Activated gamma-delta T cell treated with Interleukin-2 at 50 U/mL for 16 hours (primary cell): ENCODE measurements around the gene RING1.

ENCODE experiments used
- DNase-seq: peaks from one replicate; pipeline ENCODE4 v3.0.0-alpha.2; 2020

RING1 gene

DNA sequence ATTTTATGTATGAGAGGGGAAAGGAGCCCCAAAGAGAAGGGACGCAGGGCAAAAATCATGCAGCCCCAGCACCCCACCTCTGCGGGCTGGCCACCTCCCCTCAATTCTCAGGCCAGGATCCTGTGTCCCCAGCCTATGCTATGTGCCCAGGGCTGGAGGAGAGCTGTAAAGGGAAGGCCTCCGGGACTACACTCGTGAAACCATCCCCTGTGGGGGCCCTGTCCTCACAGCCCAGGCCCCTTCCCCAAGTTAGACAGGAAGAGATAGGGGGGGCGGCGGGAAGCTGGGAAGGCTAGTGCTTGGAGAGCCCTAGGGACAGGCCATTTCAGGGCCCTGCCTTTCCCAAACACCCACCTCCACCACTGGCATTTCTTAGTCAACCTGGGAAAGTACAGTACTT is 14.7 kb upstream of the RING1 start:
- no peak for DNase-seq

DNA sequence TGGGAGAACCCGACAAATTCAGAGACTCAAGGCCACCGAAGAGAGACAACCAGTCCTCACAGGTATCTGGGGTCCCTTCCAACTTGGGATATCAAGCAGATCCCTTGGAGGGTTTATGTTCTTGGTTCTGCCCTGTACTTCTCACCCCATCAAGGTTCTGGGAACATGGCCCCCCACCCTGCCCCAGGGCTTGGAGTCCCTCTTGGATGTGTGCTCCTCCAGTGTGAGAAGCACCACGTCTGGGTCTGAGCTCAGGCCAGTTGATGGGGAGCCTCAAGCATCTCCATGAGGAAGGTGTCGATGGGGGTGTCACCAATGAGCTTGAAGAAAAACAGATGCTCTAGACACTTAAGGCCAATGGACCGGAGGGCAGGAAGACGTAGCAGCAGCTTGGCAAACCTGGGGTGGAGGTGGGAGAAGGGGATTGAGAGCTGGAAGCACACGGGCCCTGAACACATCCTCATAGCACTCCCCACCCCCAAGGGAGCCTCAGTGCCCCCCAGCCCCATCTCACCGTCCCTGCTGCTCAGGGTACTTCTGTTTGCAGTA is 13.8 kb upstream of the RING1 start:
- DNase-seq: no peak

DNA sequence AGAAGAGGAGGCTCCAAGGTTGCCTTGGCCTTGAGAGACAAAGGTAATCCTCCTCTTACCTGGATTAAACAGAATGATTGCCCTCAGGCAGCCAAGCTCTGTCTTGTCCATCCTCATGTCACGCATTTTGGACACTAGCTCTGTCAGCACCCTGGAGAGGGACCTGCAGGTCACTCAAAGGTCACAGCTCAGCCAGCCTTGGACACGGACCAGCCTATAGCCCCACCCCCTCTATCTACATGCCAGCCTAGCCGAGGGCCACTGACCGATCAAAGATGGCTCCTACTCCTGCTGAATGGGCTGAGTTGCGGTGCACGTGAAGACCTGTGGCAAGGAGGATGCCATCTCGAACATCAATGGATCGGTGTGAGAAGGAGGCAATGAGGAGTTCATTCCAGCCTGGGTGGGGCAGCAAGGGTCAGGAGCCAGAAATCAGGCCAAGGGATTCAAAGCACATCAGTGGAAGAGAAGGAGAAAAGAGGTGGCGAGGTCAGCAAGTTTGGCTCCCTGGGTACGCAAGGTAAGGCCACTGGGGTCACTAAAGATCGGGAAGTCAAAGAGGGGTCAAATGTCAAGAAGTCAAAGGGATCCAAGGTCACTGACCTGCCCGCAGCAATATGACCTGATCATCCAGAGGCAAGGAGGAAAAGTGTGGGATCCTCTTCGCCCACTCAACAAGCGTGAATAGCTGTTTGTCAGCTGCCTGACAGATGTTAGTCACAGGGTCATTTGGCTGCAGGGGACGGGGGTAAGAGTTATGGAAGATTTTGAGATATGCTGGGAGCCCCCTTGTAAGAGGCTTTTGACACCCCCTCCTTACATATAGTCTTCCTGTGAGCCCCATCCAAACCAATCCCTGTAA is 12.8 kb upstream of the RING1 start:
- no peak for DNase-seq

DNA sequence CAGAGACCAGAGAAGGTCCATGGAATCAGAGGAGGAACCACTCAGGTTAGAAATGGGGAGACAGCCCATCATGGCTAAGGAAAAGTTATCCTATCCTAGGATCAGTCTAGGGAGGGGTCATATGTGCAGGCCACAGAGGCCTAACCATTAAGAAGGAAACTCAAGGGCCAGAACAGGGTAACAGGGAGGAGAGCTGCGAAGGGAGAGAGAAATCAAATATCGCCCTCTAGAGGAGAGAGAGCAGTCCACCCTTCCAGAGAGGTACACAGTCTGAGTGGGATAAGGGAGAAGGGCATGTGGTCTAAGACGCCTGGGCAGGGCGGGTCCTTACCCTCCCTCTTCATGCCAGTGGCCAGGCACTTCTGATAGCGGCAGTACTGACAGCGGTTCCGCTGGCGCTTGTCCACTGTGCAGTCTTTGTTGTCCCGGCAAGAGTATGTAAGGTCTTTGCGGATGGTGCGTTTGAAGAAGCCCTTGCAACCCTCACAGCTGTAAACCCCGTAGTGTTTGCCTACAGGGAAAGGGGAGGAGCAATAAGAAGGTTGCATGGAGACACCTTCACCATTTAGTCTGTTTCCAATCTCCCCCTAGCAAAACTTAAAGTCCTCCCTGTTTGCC is 10.8 kb upstream of the RING1 start:
- DNase-seq: peak; percentile 20

DNA sequence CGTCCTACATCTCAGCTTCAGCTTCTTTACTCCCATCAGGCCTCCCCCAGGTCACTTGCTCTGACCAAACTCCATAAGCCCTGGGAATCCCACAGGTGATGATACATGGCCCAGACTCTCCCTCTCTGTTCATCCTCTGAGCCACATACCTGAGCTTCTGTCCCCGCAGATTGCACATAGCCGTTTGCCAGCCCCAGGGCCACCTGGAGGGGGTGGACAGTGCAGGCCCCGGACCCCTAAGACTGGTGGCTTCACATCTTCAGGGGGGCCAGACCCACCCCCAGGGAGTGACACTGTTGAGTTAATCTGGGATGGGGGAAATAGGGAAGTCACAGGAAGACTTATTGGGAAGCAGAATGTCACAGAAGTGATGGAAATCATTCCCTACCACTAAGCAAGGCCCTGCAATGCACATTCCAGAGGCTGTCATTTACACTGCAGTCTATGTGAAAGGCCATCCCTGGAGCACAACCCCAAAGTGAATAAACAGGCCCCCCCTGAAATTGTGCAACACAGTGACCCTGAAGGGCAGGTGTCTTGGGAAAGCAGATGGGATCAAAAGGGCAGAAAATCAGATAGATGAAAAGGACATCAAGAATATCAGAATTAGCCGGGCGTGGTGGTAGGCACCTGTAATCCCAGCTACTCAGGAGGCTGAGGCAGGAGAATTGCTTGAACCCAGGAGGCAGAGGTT is 10.0 kb upstream of the RING1 start:
- DNase-seq: no peak

DNA sequence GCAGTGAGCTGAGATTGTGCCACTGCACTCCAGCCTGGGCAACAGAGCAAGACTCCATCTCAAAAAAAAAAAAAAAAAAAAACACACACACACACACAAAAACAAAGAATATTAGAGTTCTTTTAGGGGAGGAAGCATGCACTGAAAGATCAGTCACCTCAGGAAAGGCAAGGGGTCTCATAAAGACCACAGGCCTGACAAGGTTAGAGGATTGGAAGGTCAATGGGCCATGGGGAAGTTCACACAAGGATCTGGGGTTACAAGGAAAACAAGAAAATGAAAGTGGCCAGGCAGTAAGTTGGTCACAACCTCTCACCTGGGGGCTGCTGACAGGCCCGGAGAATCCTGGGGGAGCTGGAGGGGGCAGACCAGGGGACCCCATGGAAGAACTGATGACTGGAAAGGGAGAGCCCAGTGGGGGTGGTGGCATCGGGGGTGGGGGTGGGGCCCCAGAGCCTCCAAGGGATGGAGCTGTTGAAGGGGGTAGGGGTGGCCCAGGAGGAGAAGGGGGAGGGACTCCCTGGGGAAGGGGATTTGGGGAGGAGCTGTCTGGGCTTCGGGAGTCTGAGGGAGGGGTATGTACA is 9.4 kb upstream of the RING1 start:
- no peak for DNase-seq

DNA sequence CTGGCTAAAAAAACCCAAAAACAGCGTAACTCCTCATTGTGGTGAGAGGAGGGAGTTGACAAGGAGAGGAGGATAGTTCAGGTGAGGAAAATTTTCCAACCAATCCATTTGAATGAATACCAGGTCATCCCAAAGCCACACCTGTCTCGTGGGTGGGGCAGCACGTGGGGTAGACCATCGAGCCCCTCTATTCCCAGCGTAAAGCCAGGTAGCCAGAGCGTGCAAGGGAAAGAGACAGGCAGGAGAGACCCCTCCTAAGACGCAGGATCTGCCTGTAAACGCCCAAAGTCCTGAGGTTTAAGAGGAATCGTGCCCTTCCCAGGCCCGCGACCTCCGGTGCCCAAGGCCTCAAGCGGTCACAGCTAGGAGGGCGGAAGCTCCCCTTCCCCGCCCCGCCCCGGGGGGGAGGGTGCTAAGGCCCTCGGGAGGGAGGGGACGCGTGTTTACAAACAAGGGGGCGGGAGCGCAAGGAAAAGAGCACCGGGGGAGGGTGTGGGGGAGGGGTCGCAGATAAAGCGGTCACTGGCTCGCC is 8.5 kb upstream of the RING1 start:
- DNase-seq: peak; percentile 69

DNA sequence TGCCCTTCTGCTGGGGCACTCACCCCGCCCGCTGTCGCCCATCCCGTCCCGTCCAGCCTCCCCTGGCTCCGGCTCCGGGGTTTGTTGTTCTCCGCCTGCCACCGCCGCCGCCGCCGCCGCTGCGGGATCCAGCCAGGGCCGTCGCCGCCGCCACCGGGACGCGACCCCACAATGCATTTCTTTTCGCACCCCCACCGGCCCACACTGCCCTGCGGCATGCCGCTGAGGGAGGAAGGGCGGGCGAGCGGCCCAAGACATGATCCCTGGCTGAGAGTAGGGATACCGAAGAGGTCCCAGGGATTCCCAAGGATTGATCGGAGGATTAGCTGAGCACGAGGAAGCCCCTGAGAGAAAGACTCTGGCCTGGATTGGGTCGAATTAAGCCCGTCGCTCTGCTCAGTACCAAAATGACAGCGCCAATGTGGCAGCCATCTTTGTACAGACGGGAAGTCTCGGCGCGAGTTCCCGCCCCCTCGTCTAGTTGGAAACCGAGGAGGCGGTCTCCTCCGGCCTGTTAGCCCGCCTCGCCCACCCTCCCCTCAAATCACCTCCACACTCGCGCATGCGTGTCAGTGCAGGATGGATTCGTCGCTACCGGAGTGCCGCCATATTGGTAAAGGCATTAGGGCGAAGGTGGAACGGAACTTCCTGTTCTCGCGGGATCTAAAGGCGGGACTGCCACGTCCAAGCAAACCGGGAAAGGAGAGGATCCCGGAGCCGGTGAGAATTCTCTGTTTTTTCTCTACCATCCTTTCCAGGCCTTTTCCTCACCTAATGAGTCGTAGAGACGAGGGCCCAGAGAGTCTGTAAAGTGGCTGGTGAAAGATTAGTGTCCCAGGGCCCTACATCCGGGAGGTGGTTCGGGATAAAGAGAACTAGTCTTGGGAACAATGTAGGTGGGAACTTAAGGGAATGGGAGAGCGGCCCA is 7.8 kb upstream of the RING1 start, which contains the start of the genes RXRB and SLC39A7:
Gene RXRB, minus strand, starts transcription at position 447 of the 928 bp plus-strand sequence. Its CDS starts 189 bp downstream, at position 258.
Gene SLC39A7, plus strand, starts transcription at position 649 of the 928 bp plus-strand sequence. CDS start 379 bp downstream, outside the sequence.
- DNase-seq: peak; percentile 99

DNA sequence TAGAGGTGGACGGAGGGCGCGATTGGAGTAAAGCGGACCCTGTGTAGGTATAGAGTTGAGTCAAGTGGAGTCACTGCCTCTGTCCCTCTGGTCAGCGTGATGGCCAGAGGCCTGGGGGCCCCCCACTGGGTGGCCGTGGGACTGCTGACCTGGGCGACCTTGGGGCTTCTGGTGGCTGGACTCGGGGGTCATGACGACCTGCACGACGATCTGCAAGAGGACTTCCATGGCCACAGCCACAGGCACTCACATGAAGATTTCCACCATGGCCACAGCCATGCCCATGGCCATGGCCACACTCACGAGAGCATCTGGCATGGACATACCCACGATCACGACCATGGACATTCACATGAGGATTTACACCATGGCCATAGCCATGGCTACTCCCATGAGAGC is 7.2 kb upstream of the RING1 start:
- no peak for DNase-seq

DNA sequence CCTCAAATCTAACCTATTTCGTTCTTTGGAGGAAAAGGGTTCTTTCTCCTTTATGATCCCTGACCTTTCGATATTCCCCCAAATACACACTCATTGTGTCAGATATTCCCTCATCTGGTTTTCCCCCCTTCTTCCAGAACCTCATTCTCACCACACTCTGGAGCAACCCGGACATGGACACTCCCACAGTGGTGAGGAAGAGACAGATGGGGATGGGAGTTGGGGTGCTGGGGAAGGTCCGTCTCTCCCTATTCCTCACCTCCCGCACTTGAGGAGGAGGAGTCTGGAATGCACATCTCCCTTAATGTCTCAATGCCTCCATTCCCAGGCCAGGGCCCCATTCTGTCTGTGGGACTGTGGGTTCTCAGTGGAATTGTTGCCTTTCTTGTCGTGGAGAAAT is 6.4 kb upstream of the RING1 start:
- no peak for DNase-seq

DNA sequence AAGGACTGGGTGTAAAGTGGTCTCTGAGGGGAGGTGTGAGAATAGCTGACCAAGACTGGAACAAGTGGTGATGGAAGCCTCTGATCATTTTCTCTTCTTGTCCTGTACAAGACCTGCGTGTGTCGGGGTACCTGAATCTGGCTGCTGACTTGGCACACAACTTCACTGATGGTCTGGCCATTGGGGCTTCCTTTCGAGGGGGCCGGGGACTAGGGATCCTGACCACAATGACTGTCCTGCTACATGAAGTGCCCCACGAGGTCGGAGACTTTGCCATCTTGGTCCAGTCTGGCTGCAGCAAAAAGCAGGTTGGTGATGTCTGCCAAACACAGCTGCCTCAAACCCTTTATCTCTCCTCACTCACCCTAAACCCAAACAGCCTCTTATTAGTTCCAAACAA is 5.5 kb upstream of the RING1 start:
- DNase-seq: no peak

DNA sequence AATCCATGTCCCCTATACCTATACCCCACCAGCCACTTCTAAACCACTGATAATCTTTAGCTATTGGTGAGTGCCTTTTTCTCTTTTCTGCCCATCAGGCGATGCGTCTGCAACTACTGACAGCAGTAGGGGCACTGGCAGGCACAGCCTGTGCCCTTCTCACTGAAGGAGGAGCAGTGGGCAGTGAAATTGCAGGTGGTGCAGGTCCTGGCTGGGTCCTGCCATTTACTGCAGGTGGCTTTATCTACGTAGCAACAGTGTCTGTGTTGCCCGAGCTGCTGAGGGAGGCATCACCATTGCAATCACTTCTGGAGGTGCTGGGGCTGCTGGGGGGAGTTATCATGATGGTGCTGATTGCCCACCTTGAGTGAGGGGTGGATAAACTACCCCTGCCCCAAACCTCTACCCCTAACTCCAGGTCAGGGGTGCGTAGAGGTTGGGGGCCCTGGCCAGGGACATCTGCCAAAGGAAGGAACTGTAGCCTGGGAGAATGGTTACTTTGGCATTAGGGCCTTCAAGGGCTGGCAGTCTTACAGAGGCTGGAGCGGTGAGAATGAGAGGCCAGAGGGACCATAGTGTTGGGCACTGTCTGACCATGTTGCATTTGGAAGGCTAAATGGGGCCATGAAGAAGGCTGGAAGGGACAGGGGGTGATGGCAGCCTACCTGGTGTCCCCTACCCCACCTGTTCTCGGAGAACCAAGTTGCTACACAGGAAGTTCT is 4.7 kb upstream of the RING1 start:
- DNase-seq: no peak

DNA sequence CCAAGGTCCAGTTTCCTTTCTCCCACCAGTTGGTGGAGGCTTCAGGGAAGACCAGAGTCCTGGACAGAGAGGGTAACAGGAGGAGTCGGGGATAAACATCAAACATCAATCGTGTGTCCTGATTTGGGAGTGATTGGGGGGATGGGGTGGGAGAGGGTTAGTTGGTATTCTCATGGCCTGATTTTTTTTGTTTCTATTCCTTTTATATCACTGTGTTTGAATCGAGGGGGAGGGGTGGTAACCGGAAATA is 4.2 kb upstream of the RING1 start:
- no peak for DNase-seq

DNA sequence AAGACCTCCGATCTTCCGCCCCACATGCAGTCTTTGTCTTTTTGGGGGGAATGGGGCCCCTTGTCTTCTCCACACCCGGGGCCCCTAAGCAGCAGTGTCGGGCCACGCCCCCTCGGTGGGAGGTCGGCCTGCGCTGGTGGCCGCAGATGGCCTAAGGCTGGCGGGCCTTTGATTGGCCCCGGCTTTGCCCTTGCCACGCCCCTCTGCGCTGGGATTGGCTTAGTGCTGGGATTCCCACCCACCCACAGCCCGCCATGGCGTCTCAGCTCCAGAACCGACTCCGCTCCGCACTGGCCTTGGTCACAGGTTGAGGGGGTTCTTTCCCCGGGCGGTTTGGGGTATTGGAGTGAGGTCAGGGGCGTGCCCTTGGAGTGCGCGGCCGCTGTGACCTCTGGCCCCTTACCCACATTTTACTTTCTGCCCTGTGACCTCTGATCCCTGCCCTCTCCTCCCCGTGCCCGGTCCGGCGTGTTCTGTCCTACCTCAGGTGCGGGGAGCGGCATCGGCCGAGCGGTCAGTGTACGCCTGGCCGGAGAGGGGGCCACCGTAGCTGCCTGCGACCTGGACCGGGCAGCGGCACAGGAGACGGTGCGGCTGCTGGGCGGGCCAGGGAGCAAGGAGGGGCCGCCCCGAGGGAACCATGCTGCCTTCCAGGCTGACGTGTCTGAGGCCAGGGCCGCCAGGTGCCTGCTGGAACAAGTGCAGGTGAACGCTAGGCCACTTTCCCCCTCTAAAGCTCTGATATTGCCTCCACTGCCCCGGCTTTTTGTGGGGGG is 3.7 kb upstream of the RING1 start, which contains the start of gene HSD17B8:
Gene HSD17B8, plus strand, starts transcription at position 241 of the 776 bp plus-strand sequence. Its CDS starts 14 bp downstream, at position 255.
- peak; percentile 91 for DNase-seq

DNA sequence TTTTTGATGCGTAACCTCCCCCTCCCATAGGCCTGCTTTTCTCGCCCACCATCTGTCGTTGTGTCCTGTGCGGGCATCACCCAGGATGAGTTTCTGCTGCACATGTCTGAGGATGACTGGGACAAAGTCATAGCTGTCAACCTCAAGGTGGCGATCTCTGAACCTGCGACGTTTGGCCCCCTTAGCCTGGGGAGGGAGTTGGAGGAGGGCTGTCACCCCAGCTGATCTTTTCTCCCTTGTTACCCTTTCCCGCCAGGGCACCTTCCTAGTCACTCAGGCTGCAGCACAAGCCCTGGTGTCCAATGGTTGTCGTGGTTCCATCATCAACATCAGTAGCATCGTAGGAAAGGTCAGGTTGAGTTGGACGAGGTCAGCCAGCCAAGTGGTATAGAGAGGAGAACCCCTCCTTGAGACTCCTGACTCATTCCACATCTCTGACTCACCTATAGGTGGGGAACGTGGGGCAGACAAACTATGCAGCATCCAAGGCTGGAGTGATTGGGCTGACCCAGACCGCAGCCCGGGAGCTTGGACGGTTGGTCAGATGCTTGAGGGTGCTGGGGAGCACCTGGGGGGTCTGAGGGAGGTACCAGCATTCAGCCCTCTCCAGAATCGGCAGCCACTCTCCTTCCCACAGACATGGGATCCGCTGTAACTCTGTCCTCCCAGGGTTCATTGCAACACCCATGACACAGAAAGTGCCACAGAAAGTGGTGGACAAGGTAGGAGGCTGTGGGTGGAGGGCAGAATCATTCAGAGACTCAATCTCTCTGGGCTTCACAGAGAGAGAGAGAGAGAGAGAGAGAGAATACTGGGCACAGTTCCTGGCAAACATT is 2.9 kb upstream of the RING1 start:
- DNase-seq: no peak

DNA sequence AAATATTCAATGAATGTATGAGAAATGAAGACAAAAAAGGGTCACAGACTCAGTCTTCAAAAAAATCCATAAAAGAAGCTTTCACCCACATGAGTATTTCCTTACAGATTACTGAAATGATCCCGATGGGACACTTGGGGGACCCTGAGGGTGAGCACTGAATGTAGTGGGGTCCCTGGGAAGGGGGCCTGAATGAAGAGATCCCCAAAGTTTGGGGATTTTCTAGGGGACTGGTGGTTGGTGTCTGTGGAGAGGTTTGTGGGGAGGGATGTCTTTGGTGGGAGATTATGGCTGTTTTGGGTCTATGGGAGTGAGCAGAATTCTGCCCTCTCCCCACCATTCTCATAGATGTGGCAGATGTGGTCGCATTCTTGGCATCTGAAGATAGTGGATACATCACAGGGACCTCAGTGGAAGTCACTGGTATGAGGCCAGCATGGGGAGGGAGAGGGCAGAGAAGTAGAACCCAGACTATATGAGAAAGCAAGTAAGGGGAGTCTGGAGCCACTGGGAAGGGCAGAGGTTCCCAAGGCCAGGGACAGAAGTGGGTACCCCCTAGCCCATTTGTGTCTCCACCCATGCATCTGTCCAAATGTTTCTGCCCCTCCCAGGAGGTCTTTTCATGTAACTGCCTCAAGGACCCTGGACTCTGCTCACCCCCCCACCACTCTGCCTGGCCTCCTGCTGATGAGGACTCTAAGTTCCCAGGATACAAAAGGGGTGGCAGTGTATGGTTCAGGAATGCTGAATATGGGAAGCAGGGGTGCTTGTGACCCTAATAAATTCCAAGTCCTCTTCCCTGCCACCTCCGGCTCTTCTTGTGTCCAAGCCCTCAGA is 2.1 kb upstream of the RING1 start:
- no peak for DNase-seq

DNA sequence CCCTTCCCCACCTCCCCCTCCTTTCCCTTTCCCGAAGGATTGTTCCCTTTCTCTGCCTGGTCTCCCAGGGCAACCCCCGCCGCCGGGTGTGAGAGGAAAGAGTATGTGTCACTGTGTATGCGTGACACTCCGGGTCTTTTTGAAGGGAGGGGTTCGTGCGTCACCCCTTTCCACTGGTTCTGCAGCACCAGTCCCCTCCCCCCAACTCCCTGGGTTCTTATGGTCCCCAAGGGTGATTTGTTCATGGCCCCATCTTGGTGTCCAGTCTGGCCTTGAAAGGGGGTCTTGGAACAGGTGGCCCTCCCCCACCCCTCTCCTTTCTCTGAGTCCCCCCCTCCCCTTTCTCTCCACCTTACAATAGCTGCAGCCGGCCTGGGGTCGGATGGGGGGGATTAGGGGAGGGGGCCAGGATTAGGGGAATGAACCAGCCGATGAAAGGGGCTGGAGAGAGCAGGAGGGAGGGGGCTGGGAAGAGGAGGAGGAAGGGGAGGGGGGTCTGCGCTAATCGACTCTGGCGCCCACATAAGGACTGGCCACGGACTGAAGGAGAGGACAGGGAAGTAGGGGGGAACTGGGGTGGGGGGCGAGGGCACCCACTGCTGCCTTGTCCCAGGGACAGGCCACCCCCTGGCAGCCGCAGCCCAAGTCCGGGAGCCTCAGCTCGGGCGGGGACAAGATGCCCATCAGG is 1.3 kb upstream of the RING1 start:
- peak; percentile 4 for DNase-seq
